ENCODE results near the gene SSR1. TPM values are rescaled to one million over a fixed set of nuclear protein-coding genes. Genes with fewer than 3 reads are reported as not detected.

Gene SSR1
- total and polyA plus RNA-seq, 7 experiments from 2014 or later = 75.0 to 204 (median 130) TPM

DNA sequence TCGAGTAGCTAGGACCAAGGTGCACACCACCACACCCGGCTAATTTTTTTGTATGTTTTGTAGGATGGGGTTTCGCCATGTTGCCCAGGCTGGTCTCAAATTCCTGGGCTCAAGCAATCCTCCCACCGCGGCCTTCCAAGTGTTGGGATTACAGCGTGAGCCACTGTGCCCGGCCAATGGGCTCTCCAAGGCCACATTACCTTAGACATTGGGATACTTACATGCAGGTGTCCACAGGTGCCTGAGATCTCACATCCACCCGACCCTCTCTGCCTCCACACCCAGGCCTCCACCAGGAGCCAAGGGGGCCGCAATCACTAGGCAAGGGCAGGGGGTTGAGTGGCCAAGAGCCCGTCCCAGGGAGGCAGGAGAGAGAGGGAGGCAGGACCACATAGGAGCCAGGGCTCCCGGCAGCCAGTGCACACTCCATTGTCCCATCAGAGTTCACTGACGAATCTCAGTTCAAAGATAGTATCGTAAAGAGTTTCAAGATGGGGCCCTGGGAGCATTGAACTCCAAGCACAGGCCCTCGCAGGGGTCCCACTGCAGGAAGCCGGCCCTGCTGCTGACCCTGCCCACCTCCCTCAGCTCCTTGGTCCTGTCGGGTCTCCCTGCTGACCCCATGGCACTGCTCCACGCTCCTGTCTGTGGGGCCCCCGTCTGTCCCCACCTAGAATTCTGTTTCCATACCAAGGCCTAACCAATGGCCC is 55.3 kb downstream of the SSR1 start:
- Histone ChIP-seq H3K4me3 (ENCODE audit: low read length) (no peak overlapping the region), H3K4me1 (ENCODE audit: control insufficient read depth in 2 of 2, insufficient read depth in 2 of 2, low read length in 2 of 2) (no peaks in the 10 kb centered on the region), H3K27me3 (ENCODE audit: control insufficient read depth in 2 of 2, insufficient read depth in 2 of 2, low read length in 2 of 2) (no peaks in the 10 kb centered on the region), H3K36me3 (ENCODE audit: control insufficient read depth in 2 of 3, insufficient read depth in 3 of 3, low read length in 3 of 3) (no peaks in the 10 kb centered on the region), H3K9me3 (ENCODE audit: control insufficient read depth in 2 of 3, low read length in 3 of 3) (no peaks in the 10 kb centered on the region), H3K27ac (ENCODE audit: low read depth, low read length) (no peak overlapping the region)
- Mint-ChIP-seq H3K27ac (no peak overlapping the region), H3K4me1 (peaks cover 7 to 26% (median 20%) of the 10 kb centered on the region in 7 donors), H3K9me3 (peaks cover 0 to 17% (median 2%) of the 10 kb centered on the region in 11 donors), H3K27me3 (peaks cover 7 to 28% (median 16%) of the 10 kb centered on the region in 5 donors), H3K36me3 (no peaks in the 10 kb centered on the region), H3K4me3 (no peak overlapping the region)
- ChIA-PET POLR2A (no interaction called here), CTCF (no interaction called here)
- DNase-seq (no peak), ATAC-seq (no peak)
- intact Hi-C loops (cut with micrococcal nuclease) = no loop called here

DNA sequence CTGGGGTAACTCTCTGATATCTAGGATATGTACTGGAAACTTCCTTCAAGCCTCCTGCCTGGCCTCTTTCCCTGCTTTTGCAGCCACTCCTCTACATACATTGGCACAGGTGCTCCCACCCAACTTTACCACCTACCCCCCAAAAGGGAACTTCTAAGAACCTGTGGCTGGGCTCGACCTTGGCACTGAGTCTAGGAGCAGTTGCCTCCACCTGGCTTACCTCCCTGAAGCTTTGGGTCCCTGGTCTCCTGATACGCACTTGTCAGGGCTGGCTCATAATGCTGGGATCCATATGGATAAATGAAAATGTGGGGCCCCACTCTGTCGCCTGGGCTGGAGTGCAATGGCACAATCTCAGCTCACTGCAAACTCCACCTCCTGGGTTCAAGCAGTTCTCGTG is 56.2 kb downstream of the SSR1 start:
- Histone ChIP-seq H3K27me3 (ENCODE audit: control insufficient read depth in 2 of 2, insufficient read depth in 2 of 2, low read length in 2 of 2) (no peaks in the 10 kb centered on the region), H3K4me1 (ENCODE audit: control insufficient read depth in 2 of 2, insufficient read depth in 2 of 2, low read length in 2 of 2) (no peaks in the 10 kb centered on the region), H3K9me3 (ENCODE audit: control insufficient read depth in 2 of 3, low read length in 3 of 3) (no peaks in the 10 kb centered on the region), H3K4me3 (ENCODE audit: low read length) (no peak overlapping the region), H3K27ac (ENCODE audit: low read depth, low read length) (no peak overlapping the region), H3K36me3 (ENCODE audit: control insufficient read depth in 2 of 3, insufficient read depth in 3 of 3, low read length in 3 of 3) (peaks cover 0 to 4% (median 3%) of the 10 kb centered on the region in 3 experiments)
- DNase-seq (no peak), ATAC-seq (no peak)
- Mint-ChIP-seq H3K27me3 (peaks cover 7 to 21% (median 16%) of the 10 kb centered on the region in 5 donors), H3K4me1 (peaks cover 7 to 20% (median 13%) of the 10 kb centered on the region in 7 donors), H3K27ac (no peak overlapping the region), H3K9me3 (peaks cover 0 to 17% (median 2%) of the 10 kb centered on the region in 11 donors), H3K36me3 (no peaks in the 10 kb centered on the region), H3K4me3 (no peak overlapping the region)
- CTCF ChIA-PET = no interaction called here
- intact Hi-C loops (cut with micrococcal nuclease) = no loop called here
- POLR2A ChIA-PET = no interaction called here

DNA sequence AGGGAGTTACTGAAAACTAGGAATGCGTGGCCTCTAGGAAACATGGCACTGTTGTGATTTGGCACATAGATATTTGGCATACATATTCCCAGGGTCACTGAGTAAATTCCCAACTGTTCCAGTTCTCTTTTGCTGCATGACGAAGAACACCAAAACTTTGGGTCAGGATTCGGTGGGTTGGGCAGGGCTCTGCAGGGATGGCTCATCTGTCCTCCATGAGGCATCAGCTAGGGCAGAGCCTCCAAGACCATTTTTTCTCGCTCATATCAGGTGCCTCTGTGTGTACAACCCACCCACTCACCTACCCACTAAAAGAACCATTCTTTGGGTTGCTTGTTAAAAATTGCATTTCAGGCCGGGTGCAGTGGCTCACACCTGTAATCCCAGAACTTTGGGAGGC is 57.1 kb downstream of the SSR1 start:
- Mint-ChIP-seq H3K4me1 (peaks cover 6 to 15% (median 7%) of the 10 kb centered on the region in 7 donors), H3K27me3 (peaks cover 7 to 19% (median 15%) of the 10 kb centered on the region in 5 donors), H3K27ac (no peak overlapping the region), H3K4me3 (no peak overlapping the region), H3K9me3 (peaks cover 0 to 17% (median 2%) of the 10 kb centered on the region in 11 donors), H3K36me3 (peaks cover 0 to 5% (median 0%) of the 10 kb centered on the region in 5 donors)
- intact Hi-C loops (cut with micrococcal nuclease) = no loop called here
- no peak for ATAC-seq
- no peaks in the 10 kb centered on the region for H3K27me3 ChIP-seq (ENCODE audit: control insufficient read depth in 2 of 2, insufficient read depth in 2 of 2, low read length in 2 of 2)
- ChIA-PET POLR2A (no interaction called here), CTCF (interaction anchor here (1.6 kb wide), 1 partner anchor 12 kb away, joined by 6 read pairs; no protein-coding TSS in a partner anchor)
- DNase-seq = no peak
- H3K27ac ChIP-seq (ENCODE audit: low read depth, low read length) = no peak overlapping the region
- peaks cover 0 to 12% (median 3%) of the 10 kb centered on the region in 3 experiments for H3K36me3 ChIP-seq (ENCODE audit: control insufficient read depth in 2 of 3, insufficient read depth in 3 of 3, low read length in 3 of 3)
- H3K4me1 ChIP-seq (ENCODE audit: control insufficient read depth in 2 of 2, insufficient read depth in 2 of 2, low read length in 2 of 2) = no peaks in the 10 kb centered on the region
- no peak overlapping the region for H3K4me3 ChIP-seq (ENCODE audit: low read length)
- no peaks in the 10 kb centered on the region for H3K9me3 ChIP-seq (ENCODE audit: control insufficient read depth in 2 of 3, low read length in 3 of 3)

DNA sequence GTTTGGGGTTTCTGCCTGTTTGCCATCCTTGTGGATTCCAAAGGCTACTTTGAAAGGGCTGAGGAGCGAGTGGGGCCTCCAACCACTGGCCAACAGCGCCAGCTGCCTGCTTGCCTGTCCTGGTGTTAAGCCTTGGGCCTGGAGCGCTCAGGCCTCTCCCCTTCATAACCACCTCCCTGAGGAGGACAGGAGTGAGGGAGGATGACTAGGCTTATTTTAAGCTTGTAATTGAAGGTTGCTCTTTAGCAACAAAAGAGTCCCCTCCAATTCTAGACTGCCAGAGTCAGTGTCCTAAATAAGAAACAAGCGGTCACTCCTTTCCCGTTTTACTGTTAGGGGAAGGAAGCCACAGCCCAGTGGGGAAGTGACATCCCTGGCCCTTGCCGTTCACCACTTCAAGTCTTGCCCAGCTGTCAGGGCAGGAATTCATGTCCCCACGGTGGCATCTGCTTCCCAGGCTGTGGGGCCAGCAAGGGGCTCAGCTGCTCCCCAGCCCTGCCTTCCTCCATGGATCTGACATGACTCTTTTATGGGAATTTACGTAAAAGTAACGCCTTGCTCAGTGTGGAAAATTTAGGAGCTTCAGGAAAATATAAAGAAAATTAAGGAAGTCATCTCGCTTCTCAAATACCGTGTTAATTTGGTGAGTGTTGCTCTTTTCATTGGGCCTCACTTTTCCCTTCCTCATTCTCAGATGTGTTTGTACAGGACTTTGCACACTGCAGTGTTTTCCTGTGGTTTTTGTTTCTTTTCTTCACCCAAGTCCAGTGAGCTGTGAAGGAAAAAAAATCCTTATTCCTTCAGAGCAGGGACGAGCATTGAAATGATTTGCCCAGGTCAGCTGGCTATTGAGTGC is 57.8 kb downstream of the SSR1 start:
- Mint-ChIP-seq H3K36me3 (peaks cover 0 to 10% (median 0%) of the 10 kb centered on the region in 5 donors), H3K4me3 (no peak overlapping the region), H3K27me3 (peaks cover 0 to 11% (median 8%) of the 10 kb centered on the region in 5 donors), H3K9me3 (peaks cover 0 to 17% (median 2%) of the 10 kb centered on the region in 11 donors), H3K27ac (peak overlapping the region in 2 of 9 donors; percentile 45 to 67), H3K4me1 (peaks cover 0 to 8% (median 0%) of the 10 kb centered on the region in 7 donors)
- ChIA-PET CTCF (interaction anchor here (1.6 kb wide), 1 partner anchor 12 kb away, joined by 6 read pairs; no protein-coding TSS in a partner anchor), POLR2A (no interaction called here)
- intact Hi-C loops (cut with micrococcal nuclease) = no loop called here
- Histone ChIP-seq H3K4me3 (ENCODE audit: low read length) (no peak overlapping the region), H3K4me1 (ENCODE audit: control insufficient read depth in 2 of 2, insufficient read depth in 2 of 2, low read length in 2 of 2) (no peaks in the 10 kb centered on the region), H3K27me3 (ENCODE audit: control insufficient read depth in 2 of 2, insufficient read depth in 2 of 2, low read length in 2 of 2) (no peaks in the 10 kb centered on the region), H3K36me3 (ENCODE audit: control insufficient read depth in 2 of 3, insufficient read depth in 3 of 3, low read length in 3 of 3) (peaks cover 0 to 17% (median 3%) of the 10 kb centered on the region in 3 experiments), H3K27ac (ENCODE audit: low read depth, low read length) (no peak overlapping the region), H3K9me3 (ENCODE audit: control insufficient read depth in 2 of 3, low read length in 3 of 3) (no peaks in the 10 kb centered on the region)
- DNase-seq = no peak
- peak; percentile 49 for ATAC-seq

DNA sequence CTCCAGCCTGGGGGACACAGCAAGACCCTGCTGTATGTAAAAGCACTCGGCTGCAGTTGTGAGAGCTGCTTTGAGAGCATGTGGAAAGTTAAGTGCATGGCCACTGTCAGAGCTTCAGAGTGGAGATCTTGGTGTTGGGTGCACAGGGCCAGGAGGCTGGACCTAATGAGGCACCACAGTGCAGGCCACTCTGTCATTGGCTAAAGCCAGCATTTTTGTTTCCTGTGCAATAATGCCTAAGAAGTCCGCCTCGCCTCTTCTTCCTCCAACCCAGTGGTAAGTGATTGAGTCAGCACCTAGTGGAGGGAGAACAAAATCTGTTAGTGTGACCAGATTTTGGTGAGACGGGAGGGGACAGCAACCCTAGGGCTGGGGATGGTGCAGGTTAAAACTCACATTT is 60.6 kb downstream of the SSR1 start:
- no peaks in the 10 kb centered on the region for H3K27me3 Mint-ChIP-seq
- peaks cover 3 to 45% (median 10%) of the 10 kb centered on the region in 3 experiments for H3K36me3 ChIP-seq (ENCODE audit: control insufficient read depth in 2 of 3, insufficient read depth in 3 of 3, low read length in 3 of 3)
- peaks cover 0 to 4% (median 0%) of the 10 kb centered on the region in 7 donors for H3K4me1 Mint-ChIP-seq
- H3K27me3 ChIP-seq (ENCODE audit: control insufficient read depth in 2 of 2, insufficient read depth in 2 of 2, low read length in 2 of 2) = no peaks in the 10 kb centered on the region
- peaks cover 0 to 29% (median 8%) of the 10 kb centered on the region in 5 donors for H3K36me3 Mint-ChIP-seq
- H3K4me3 ChIP-seq (ENCODE audit: low read length) = no peak overlapping the region
- H3K9me3 ChIP-seq (ENCODE audit: control insufficient read depth in 2 of 3, low read length in 3 of 3) = no peaks in the 10 kb centered on the region
- no peak for DNase-seq
- ChIA-PET POLR2A (interaction anchor here (0.7 kb wide), 1 partner anchor 382 kb away, joined by 3 read pairs; no protein-coding TSS in a partner anchor), CTCF (interaction anchor here (0.8 kb wide), 1 partner anchor 10 kb away, joined by 3 read pairs; no protein-coding TSS in a partner anchor)
- peaks cover 0 to 17% (median 2%) of the 10 kb centered on the region in 11 donors for H3K9me3 Mint-ChIP-seq
- no peak overlapping the region for H3K27ac Mint-ChIP-seq
- intact Hi-C loops (cut with micrococcal nuclease) = no loop called here
- no peak overlapping the region for H3K27ac ChIP-seq (ENCODE audit: low read depth, low read length)
- ATAC-seq = peak; percentile 61
- H3K4me3 Mint-ChIP-seq = no peak overlapping the region
- no peaks in the 10 kb centered on the region for H3K4me1 ChIP-seq (ENCODE audit: control insufficient read depth in 2 of 2, insufficient read depth in 2 of 2, low read length in 2 of 2)

DNA sequence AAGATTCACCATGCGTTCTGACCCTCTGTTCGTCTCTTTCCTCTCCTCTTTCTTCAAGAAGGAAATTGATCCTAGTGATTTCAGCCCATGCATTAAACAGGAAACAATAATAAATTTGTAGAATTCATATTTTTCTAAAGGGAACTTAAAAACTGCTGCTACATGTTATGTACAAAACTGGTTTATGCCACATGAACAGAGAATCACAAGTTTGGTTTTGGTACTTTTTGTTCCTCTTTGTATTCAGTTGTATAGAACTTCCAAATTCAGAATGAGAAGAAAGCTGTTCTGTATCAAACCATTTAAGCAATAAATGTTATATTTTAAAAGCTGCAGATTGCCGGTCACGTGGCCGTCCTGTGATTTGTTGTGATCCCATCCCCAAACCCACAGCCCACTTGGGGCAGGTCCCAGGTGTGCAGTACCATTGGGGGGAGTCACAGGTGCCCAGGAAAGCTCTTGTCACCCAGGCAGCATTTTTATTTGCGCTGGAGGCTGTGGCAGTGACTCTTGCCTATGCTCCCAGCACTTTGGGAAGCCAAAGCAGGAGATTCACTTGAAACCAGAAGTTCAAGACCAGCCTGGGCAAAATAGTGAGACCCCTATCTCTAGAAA is 61.2 kb downstream of the SSR1 start:
- POLR2A ChIA-PET = no interaction called here
- Mint-ChIP-seq H3K9me3 (peaks cover 0 to 14% (median 1%) of the 10 kb centered on the region in 11 donors), H3K4me1 (peaks cover 0 to 4% (median 0%) of the 10 kb centered on the region in 7 donors), H3K27ac (no peak overlapping the region), H3K36me3 (peaks cover 0 to 33% (median 8%) of the 10 kb centered on the region in 5 donors), H3K4me3 (no peak overlapping the region), H3K27me3 (no peaks in the 10 kb centered on the region)
- H3K4me3 ChIP-seq (ENCODE audit: low read length) = no peak overlapping the region
- DNase-seq (no peak), ATAC-seq (no peak)
- H3K36me3 ChIP-seq (ENCODE audit: control insufficient read depth in 2 of 3, insufficient read depth in 3 of 3, low read length in 3 of 3) = peaks cover 3 to 51% (median 10%) of the 10 kb centered on the region in 3 experiments
- no peaks in the 10 kb centered on the region for H3K9me3 ChIP-seq (ENCODE audit: control insufficient read depth in 2 of 3, low read length in 3 of 3)
- H3K27ac ChIP-seq (ENCODE audit: low read depth, low read length) = no peak overlapping the region
- no peaks in the 10 kb centered on the region for H3K4me1 ChIP-seq (ENCODE audit: control insufficient read depth in 2 of 2, insufficient read depth in 2 of 2, low read length in 2 of 2)
- intact Hi-C loops (cut with micrococcal nuclease) = no loop called here
- H3K27me3 ChIP-seq (ENCODE audit: control insufficient read depth in 2 of 2, insufficient read depth in 2 of 2, low read length in 2 of 2) = no peaks in the 10 kb centered on the region
- CTCF ChIA-PET = interaction anchor here (0.8 kb wide), 1 partner anchor 10 kb away, joined by 3 read pairs; no protein-coding TSS in a partner anchor
